ENCODE results near the gene NUDT16L1. TPM values are rescaled to one million over a fixed set of nuclear protein-coding genes. Genes with fewer than 3 reads are reported as not detected.

The NUDT16L1 gene
- total RNA-seq, 1 donor from 2014 or later, result 36.7 TPM

- H3K4me1 Mint-ChIP-seq (ENCODE audit: unreplicated experiment), result peaks cover 5% of the 10 kb centered on the region
- H3K9me3 Mint-ChIP-seq, result no peaks in the 10 kb centered on the region
- no peak for DNase-seq (ENCODE audit: extremely low spot score, unreplicated experiment)
- TF ChIP-seq CTCF (conservative IDR thresholded peaks at IDR 0.05), result peak; percentile 66
- H3K27me3 Mint-ChIP-seq, result no peaks in the 10 kb centered on the region
- no peak overlapping the region for H3K4me3 Mint-ChIP-seq
- no peak overlapping the region for H3K27ac Mint-ChIP-seq
- H3K36me3 Mint-ChIP-seq, result no peaks in the 10 kb centered on the region
Observed at GRCh38 chr16:4682616-4683254, 10.6 kb upstream of the NUDT16L1 start.

- Mint-ChIP-seq H3K27ac (no peak overlapping the region), H3K27me3 (no peaks in the 10 kb centered on the region), H3K9me3 (no peaks in the 10 kb centered on the region), H3K4me1 (ENCODE audit: unreplicated experiment) (peaks cover under 1% of the 10 kb centered on the region), H3K4me3 (no peak overlapping the region), H3K36me3 (no peaks in the 10 kb centered on the region)
- no peak for TF ChIP-seq CTCF (conservative IDR thresholded peaks at IDR 0.05)
- no peak for DNase-seq (ENCODE audit: extremely low spot score, unreplicated experiment)
Observed at GRCh38 chr16:4683255-4684057, 9.9 kb upstream of the NUDT16L1 start.

GRCh38 chr16:4684058-4684715 is 9.2 kb upstream of the NUDT16L1 start:
- Mint-ChIP-seq H3K27ac (no peak overlapping the region), H3K4me1 (ENCODE audit: unreplicated experiment) (no peaks in the 10 kb centered on the region), H3K27me3 (no peaks in the 10 kb centered on the region), H3K36me3 (no peaks in the 10 kb centered on the region), H3K9me3 (no peaks in the 10 kb centered on the region), H3K4me3 (no peak overlapping the region)
- no peak for TF ChIP-seq CTCF (conservative IDR thresholded peaks at IDR 0.05)
- DNase-seq (ENCODE audit: extremely low spot score, unreplicated experiment), result no peak

GRCh38 chr16:4684763-4685162 is 8.6 kb upstream of the NUDT16L1 start:
- peak overlapping the region; percentile 8 for H3K27ac Mint-ChIP-seq
- H3K27me3 Mint-ChIP-seq, result no peaks in the 10 kb centered on the region
- no peak for DNase-seq (ENCODE audit: extremely low spot score, unreplicated experiment)
- H3K9me3 Mint-ChIP-seq, result no peaks in the 10 kb centered on the region
- no peak for TF ChIP-seq CTCF (conservative IDR thresholded peaks at IDR 0.05)
- no peak overlapping the region for H3K4me3 Mint-ChIP-seq
- H3K4me1 Mint-ChIP-seq (ENCODE audit: unreplicated experiment), result no peaks in the 10 kb centered on the region
- no peaks in the 10 kb centered on the region for H3K36me3 Mint-ChIP-seq

- Mint-ChIP-seq H3K27ac (peak overlapping the region; percentile 8), H3K9me3 (no peaks in the 10 kb centered on the region), H3K36me3 (no peaks in the 10 kb centered on the region), H3K27me3 (no peaks in the 10 kb centered on the region), H3K4me1 (ENCODE audit: unreplicated experiment) (no peaks in the 10 kb centered on the region), H3K4me3 (no peak overlapping the region)
- no peak for TF ChIP-seq CTCF (conservative IDR thresholded peaks at IDR 0.05)
- DNase-seq (ENCODE audit: extremely low spot score, unreplicated experiment), result no peak
Observed at GRCh38 chr16:4685292-4685691, 8.1 kb upstream of the NUDT16L1 start.

Data from type B pancreatic cell (in vitro differentiated cells).